NCI-H2029 treated with DMSO at 0.1 percent for 48 hours (cell line): ENCODE data around the gene ZNF213.
"Not testable (repeated sequence)": the region's sequence is repeated elsewhere in the genome, so short reads cannot be mapped to it uniquely, and the experiment has no call there.

Experiments used
- DNase-seq: peaks from one replicate; lab custom pipeline; 2025; lab: John Stamatoyannopoulos, UW

ZNF213 gene

DNA sequence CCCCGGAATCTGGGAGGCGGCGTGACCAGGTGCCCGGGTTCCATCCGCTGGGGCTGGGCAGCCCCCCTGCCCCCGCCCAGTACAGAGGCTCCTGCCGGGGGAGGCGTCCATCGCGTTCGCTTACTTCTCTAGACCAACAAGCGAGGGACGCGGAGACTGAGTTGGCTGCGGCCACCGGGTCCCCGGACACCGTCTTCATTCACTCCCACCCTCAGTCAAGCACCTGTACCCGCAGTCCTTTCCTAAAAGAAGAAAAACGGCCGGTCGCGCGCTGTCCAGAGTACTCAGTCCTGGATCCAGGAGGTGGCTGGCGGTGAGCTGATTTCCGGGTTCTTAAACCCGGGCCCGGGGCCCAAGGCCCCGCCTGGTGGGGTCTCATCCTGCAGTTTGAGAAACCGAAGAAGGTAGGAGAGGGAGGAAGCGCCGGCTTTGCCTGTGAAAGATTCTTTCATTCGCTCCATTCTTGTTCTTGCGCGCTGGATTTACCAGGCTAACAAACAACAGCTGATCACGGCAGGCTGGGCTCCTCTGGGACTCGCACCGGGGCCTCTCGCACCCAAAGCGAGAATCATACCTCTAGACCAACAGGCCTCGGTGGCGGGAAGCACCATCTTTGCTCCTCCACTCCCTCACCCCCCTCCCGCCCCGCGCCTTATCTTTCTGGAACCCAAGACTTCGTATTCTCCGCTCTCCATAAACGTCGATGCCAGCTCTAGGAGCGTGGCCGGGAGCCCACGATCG, 35.8 kb downstream of the ZNF213 start:
- no peak for DNase-seq

DNA sequence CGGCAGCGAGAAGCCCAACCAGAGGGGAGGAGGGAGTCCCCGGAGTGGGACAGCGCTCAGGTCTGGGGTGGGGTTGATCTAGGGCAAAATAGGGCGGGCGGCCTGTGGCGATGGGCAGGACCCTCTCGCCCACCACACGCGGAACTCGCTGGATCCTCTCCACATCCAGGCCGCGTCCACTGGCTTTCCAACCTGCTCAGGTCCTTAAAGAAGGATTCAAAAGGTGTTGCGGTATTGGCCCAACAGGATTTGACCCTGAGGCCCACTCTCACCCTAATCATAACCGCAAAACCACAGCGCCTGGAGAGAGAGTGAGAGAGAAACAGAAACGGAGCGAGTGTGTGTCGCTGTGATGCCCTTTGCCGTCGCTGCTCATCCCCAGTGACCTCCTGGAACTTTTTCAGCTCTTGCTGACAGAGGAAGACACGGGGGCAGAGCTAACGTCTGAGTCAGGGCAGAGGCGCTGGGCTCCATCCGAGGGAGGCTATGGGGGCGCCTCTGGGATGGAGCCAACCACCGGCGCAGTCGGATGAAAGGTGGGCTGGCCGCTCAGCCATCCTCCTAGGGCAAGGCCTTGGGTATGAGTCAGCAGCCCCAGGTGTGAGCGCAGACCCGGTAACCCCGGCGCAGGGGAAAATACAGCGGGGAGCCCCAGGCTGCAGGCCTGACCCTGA, 36.5 kb downstream of the ZNF213 start:
- no peak for DNase-seq

DNA sequence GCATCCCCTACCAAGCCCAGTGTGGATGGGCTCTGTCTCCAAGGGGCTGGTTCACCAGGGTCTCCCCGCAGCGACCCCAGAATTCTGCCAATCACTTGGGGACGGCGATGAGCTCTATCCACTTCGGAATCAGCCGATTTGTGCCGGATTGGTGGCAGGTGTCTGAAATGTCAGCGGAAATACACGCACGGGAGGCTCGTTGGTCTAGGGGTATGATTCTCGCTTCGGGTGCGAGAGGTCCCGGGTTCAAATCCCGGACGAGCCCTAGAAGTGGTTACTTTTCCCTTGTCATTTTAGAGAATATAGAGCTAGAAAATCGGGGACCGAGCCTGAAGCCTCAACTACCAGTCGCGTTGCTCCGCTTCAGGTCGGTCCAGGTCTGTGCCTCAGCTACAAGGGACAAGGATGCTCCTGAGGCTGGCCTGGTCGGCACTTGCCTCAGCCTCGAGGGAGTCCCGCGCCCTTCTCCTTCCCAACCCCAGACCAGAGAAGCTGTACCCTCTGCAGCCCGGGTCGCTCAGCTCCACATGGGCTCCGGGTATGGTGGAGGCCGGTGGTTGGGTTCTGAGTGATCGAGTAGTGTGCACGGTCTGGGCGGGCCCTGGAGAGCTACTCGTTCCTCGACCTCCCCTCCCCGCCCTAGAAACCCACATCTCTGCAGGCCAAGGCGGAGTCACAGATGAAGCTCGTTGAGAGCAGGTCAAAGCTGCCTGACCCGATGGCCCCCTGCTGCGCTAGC, 37.2 kb downstream of the ZNF213 start:
- DNase-seq, result no peak

DNA sequence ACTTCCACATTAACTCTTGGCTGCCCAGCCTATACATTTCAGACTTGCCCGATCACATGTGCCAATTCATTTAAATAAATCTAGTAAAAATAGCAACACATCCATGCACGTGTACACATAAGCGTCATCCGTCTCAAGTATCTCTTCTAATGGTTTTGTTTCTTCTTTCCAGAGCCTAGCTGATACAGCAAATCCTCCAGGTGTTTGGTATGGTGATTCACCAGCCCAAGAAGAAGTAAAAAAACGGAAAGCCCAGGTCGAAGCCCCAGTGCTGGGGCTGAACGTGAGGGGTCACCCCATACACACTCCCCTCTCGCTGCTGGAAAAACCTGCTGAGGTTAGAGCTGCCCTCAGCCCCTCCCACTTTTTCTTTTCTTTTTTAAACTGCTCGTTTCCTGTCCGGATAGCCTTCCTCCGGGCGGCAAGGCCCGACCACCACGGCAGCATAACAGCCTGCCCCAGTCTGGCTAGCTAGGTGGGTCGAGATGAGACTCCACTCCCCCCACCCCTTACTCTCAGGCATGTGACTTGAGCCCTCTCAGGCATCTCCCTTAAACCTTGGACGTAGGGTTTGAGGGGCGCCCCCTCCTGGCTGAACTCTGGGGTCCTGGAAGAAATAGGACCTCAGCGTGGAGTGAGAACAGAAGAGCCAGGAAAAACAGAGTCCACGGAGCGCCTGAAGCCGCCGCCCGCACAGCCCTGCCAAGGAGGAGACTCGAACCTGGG, 39.2 kb downstream of the ZNF213 start:
- no peak for DNase-seq

DNA sequence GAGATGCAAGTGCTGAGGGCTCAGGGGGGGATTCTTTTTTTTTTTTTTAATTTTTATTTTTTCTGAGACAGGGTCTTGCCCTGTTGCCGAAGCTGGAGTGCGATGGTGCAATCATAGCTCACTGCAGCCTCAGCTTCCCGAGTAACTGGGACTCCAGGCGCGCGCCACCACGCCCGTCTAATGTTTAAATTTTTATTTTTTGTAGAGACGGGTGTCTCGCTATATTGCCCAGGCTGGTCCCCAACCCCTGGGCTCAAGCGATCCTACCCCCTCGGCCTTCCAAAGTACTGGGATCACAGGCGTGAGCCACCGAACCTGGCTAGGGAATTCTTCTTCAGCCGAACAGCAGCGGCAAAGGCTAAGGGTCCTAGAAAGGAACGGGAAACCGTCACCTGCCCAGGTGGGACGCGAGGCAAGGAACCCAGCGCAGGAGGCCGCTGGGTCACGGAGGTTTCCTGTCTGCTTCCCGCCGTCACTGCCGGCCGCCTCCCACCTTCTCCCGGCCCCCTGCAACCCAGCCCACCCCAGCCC, 39.9 kb downstream of the ZNF213 start:
- DNase-seq, result no peak

DNA sequence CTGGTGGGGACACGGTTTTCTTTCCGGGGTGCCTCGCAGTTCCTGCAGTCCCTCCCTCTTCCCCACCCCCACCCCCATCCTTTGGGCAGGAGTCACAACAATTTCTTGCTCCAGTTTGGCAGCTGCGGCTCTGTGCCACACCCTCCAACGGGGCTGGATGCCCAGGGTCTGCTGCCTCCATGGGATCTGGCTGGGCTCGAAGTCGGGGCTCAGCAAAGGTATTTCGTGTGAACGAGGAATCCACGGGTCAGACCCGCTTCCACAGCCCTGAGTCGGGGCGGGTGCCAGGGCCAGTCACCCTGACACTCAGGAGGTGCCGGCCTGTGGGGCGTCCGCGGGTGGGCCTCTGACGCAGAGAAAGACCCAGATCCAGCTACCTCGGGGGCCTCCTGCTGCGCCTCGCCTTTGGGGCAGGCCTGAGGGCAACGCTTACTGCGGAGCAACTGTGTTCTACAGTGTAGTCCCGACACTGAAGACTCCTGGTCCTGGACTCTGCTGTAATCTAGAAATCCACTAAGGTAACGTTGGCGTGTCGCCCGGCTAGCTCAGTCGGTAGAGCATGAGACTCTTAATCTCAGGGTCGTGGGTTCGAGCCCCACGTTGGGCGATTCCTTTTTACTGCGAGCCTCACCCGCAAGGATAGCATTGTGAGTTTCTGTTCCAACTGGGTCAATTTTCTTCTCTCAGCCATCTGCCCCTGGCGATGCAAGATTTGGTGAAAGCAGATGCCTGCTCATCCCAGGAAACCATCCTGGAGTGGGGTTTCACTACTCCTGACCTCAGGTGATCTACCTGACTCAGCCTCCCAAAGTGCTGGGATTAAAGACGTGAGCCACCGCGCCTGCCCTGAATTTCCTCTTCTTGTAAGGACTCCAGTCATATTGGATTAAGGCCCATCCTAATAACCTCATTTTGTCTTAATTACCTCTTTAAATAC, 40.6 kb downstream of the ZNF213 start:
- no peak for DNase-seq

DNA sequence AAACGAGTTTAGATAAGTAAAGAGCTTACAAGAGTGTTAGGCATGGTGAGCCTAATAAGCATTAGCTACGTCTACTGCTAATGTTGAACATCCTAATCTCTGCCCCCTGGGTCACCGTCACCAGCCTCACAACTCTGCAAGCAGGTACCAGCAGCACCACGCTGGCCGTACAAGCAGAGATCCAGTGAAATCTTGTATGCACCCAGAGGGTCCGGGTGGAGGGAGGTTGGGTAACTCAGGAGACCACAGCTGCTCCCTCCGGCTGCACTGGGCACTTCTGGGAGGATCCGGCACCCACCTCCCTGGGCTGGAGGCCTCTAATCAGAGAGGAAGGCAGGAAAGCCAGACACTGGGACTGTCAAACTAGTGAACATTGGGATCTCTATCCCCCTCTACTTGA, 44.8 kb downstream of the ZNF213 start:
- DNase-seq, result no peak

DNA sequence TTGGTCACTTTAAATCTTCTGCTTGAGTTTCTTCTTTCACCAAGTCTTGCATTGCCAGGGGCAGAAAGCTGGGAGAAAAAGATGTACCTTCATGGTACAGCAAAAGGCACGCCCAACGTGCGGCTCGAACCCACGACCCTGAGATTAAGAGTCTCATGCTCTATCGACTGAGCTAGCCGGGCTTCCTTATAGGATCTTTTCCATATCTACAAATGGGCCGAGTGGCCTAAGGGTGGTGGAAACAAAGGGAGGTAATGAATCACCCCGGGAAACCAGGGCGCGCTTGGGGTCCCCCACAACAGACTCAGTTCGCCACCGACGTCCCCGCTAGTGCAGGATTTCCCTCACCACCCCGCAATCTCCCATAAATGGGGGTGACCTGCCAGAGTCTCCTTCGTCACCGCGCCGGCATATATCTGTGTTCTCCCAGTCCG, 45.6 kb downstream of the ZNF213 start:
- no peak for DNase-seq

DNA sequence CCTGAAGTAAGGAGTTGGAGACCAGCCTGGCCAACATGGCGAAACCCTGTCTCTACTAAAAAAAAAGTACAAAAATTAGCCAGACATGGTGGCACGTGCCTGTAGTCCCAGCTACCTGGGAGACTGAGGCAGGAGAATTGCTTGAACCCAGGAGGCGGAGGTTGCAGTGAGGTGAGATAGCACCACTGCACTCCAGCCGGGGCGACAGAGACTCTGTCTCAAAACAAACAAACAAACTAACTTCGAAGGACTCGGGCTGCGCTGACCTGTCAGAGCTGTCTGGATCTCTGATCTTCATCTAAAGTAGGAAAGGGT, 47.4 kb downstream of the ZNF213 start:
- not testable (repeated sequence) for DNase-seq

DNA sequence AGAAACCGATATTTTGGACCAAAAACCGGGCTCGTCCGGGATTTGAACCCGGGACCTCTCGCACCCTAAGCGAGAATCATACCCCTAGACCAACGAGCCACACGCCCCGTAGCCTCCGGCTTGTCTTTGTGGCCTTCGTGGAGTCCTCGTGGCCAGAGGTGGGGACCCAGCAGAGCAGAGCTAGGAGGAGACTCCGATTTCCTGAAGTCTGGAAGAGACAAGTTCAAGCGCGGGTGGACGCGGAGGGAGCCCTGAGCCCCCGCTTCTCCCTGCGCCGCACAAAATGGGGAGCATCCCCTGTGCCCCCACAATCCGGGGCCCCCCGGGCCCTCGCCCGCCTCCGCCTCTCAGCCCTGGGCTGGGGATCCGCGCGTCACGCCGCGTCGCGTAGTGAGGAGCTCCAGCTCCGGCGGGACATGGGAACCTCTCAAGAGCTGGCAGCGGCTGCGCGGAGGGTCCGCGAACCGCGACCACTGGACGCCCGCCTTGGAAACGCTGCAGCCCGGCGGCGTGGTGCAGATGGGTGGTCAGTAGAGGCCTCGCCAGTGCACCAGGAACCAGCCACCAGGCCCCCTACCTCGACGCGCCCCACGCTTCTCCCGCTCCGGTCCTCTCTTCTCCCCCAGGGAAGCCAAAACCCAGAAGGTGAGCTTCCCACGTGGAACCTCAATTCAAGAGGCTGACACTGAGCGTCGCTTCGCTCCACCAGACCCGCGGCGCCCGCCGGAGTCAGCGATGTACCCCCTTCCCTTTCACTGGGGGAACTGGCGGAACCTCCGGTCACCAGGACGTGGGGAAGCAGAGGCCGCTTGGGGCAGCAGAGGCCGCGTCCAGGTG, 48.0 kb downstream of the ZNF213 start:
- DNase-seq, result no peak

DNA sequence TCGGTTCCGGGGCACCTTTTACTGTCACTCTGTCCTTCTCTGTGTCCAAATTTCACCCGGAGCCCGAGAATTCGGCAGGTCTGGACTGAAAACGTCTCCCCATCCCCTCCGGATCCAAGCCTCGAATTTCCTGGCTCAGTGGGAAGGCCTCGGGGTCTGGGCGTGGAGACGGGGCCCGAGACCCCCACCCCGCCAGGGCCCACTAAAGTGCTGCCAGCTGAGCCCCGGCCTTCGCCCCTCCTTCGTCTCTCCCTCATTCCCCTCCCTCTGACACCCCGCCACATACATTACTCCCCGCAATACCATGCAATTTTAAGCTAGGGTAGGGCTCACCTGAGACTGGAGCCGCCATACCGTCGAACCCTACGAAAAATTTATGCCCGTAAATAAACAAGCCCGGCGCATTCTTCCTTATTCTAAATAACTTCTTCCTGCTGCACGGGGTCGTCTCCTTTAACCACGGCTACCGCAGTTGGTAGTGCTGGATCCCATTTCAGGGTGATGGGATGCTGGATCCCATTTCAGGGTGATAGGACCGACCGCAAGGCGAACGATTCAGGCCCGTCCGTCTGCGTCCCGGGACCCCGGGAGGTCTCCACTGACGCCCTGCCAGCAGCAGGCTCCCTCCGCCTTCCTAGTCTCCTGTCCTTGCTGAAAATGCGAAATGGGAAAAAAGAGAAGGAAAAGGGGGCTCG, 48.8 kb downstream of the ZNF213 start:
- DNase-seq, result no peak

DNA sequence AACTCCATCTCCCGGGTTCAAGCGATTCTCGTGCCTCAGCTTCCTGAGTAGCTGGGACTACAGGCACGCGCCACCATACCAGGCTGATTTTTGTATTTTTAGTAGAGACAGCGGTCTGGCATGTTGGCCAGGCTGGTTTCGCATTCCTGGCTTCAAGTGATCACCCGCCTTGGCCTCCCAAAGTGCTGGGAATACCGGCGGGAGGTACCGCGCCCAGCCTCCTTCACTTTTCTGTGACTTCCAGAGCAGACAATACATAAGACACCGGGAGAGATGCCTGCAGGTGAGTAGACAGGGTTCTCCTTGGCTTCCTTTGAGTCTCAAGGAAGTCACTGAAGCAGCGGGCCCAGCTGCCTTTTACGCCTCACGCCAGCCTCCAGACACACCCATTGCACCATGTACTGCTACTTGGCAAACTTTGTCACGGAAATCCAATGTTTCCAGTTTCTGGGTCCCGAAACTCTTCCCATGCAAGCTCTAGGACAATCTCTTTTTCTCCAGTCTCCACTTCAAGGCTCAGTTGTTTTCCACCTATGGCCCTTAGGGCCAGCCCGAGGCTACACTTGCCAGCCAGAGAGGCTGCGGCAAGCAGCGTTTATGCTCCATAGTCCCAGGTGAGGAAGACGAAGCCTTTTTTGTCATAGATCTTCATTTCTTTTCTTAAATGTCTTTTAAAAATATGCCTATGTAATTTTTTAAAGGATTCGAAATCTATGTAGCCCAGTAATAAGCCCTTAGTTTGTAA, 52.3 kb downstream of the ZNF213 start:
- DNase-seq, result no peak

DNA sequence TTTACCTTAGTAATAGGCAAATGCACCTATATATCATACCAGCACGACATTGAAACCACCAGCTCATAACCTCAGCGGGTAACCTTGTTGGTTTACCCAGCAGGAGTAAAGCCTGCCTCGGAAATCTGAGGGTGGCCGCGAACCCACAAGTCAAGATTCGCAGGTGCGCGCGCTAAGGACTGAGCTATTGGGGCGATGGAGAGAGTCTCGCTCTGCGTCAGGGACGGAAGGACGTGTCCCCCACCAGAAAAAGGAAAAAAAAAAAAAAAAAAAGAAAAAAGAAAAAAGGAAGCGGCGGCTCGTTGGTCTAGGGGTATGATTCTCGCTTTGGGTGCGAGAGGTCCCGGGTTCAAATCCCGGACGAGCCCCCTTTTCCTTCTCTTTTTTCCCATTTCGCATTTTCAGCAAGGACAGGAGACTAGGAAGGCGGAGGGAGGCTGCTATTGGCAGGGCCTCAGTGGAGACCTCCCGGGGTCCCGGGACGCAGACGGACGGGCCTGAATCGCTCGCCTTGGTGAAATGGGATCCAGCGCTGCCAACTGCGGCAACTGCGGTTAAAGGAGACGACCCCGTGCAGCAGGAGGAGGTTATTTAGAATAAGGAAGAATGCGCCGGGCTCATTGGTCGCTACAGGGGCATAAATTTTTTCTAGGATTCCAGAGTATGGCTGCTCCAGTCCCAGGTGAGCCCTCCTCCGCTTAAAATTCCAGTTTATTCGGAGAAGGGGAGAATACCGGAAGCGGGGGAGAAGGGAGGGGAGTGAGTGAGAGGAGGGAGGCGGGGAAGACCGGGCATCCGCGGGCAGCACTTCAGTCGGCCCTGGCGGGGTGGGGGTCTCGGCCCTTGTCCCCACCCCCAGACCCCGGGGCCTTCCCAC, 53.2 kb downstream of the ZNF213 start, which contains the start of gene OR1F1:
Gene OR1F1, plus strand, starts transcription at position 407 of the 877 bp plus-strand sequence.
- no peak for DNase-seq

DNA sequence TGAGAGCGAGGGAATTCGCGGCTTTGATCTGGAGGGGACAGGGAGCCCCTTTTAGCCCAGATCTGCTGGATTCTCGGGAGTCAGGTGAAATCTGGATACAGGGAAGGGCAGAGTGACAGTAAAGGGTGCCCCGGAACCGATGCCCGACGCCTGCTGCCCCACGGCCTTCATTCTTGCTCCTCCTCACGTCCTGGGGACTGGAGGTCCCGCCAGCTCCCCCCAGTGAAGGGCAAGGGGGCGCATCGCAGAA, 53.8 kb downstream of the ZNF213 start:
- no peak for DNase-seq

DNA sequence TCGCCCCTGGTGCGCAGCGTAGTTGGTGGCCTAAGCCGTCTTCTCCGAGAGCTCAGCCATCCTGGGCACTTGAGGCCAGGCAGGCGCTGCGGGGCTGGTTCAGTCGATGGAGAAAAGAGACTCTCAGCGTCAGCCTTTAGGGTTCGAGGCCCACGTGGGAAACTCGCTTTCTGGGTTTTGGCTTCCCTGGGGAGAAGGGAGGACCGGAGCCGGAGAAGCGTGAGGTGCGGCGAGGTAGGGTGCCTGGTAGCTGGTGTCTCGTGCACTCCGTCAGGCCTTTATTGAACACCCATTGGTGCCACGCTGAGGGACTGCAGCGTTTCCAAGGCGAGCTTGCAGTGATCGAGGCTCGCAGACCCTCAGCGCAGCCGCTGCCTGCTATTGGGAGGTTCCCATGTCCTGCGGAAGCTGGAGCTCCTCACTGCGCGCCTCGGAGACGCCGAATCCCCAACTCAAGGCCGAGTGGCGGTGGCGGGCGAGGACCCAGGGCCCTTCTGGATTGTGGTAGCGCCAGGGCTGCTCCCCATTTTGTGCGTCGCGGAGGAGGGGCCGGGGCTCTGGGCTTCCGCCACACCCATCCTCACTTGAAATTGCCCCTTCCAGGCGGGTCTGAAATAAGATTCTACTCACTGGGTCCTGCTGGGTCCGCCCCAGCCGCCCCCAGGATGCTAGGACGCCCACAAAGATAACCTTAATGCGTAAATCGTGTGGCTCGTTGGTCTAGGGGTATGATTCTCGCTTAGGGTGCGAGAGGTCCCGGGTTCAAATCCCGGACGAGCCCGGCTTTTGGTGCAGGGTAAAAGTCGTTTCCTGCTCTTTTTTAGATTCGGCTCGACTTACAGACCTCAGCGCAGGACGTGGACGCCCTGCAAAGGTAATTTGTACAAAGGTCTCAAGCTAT, 54.3 kb downstream of the ZNF213 start:
- no peak for DNase-seq

DNA sequence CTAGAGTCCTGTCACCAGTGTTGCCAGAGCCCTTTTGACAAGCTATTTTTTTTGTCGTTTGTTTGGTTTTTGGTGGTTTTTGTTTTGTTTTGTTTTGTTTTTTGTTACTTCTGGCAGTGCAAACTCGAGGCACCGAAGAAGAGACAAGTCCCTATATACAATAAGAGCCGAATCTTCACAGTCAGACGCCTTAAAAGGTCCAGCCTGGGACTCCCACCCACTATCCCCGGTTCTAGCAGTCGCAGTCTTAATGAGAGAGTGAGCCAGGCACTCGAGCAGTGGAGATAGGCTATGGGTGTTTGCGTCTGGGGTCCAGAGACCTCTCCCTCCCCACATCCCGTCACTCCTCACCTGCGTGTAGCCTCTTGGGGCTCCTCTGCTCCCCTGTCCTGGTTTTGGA, 55.0 kb downstream of the ZNF213 start:
- DNase-seq, result no peak

DNA sequence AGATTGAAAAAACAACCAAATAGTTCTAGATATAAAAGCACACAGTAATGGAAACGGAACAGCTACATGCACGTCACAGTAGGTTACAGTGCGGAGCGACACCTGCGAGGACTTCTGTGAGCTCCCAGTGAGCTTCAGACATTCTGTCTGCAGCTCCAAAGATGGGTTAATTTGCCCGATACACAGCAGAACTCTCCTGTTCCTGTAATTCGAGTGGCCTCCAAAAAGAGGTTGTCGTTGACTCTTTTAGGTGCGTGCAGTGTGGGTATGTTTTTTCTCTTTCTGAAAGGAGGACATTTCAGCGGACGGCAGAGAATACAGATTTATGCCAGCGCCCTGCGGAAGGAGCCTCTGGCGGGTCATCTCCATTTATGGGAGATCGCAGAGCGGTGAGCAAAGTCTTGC, 56.1 kb downstream of the ZNF213 start:
- no peak for DNase-seq
